Activated CD4-positive, alpha-beta T cell treated with anti-CD3 and anti-CD28 coated beads, Interleukin-2, amount 50 U/mL, for 4 hours (primary cell): ENCODE measurements around the gene MFN1.

ENCODE experiments used
- DNase-seq, 2 experiments: peaks; one replicate each; pipeline ENCODE4 v3.0.0-alpha.2; 2020

MFN1 gene

GRCh38 chr3:179432451-179432850, 84.9 kb downstream of the MFN1 start:
- DNase-seq: no peak

GRCh38 chr3:179436517-179436916, 89.0 kb downstream of the MFN1 start:
- DNase-seq: no peak

DNA sequence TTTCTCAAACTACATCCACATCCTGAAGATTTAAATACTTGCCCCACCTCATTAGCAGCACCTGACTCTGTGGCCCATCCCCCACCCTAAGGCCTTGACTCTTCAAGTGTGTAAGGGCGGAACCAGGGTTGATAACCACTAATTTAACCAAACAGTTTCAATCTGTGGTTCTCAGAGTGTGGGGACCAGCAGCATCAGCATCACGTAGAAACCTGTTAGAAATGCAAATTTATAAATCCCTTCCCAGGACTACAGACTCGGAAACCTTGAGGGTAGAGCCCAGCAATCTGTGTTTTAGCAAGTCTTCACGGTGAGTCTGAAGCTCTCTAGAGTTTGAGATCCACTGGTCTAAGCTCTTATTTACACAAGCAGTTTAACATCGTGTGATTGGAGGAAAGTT, 91.3 kb downstream of the MFN1 start:
- DNase-seq: no peak
